Endothelial cell of umbilical vein (primary cell): ENCODE measurements around the gene ZBTB6. TPM values are rescaled to one million over a fixed set of nuclear protein-coding genes. Genes with fewer than 3 reads are reported as not detected.

ENCODE experiments used
- BruUV-seq: library from RNA; stranded (reverse); fragments of 400-500 nt; replicated peaks from 2 replicates; lab custom pipeline; 2021; lab: Mats Ljungman, UMichigan
- CTCF ChIA-PET: fragments of 300-600, 350-600 bp; sonication (Branson Sonifier 250); formaldehyde crosslinking; loops from one replicate; lab custom pipeline; 2021; ENCODE audit warnings: antibody characterized with exemption, inconsistent platforms; lab: Charles Lee
- POLR2A ChIA-PET: fragments of 300-600, 350-600 bp; sonication (Branson Sonifier 250); formaldehyde crosslinking; loops from one replicate; lab custom pipeline; 2021; ENCODE audit warnings: antibody characterized with exemption, inconsistent platforms; lab: Charles Lee
- DNase-seq: peaks from one replicate; pipeline ENCODE4 v3.0.0-alpha.2; 2011; ENCODE audit warnings: low read depth, low spot score
- FAIRE-seq: peaks from 2 replicates; lab custom pipeline; 2011; peaks lifted over from hg19 to GRCh38; lab: Jason Lieb, UNC
- H2AFZ ChIP-seq: 2 replicates; pipeline ENCODE4 v1.6.0; 2012; ENCODE audit warnings: low read depth, low read length, control low read depth, inconsistent platforms
- H3K27ac ChIP-seq: 2 replicates; pipeline ENCODE4 v1.5.1; 2011; ENCODE audit warnings: low read depth, mild to moderate bottlenecking, control low read depth, low read length, moderate library complexity; ENCODE audit not compliant: insufficient read depth
- H3K27me3 ChIP-seq, 2 experiments: 2 replicates each; pipeline versions ENCODE4 v1.6.0 to v1.6.1; 2011; ENCODE audit warnings: low read length in 2 of 2, mixed read lengths in 1 of 2; ENCODE audit not compliant: control insufficient read depth in 2 of 2, insufficient read depth in 2 of 2
- H3K36me3 ChIP-seq, 2 experiments: 2 replicates in 1 of 2; 3 replicates in 1 of 2; pipeline ENCODE4 v1.5.1; 2011; ENCODE audit warnings: low read length in 2 of 2, mild to moderate bottlenecking in 1 of 2, moderate library complexity in 1 of 2; ENCODE audit not compliant: control insufficient read depth in 2 of 2, insufficient read depth in 2 of 2; ENCODE audit errors: extremely low read depth in 1 of 2
- H3K4me1 ChIP-seq: 3 replicates; pipeline ENCODE4 v1.5.1; 2011; ENCODE audit warnings: mild to moderate bottlenecking, low read length; ENCODE audit not compliant: control insufficient read depth, insufficient read depth; ENCODE audit errors: extremely low read depth
- H3K4me2 ChIP-seq: 2 replicates; pipeline ENCODE4 v1.6.1; 2011; ENCODE audit warnings: low read length, control low read depth, mixed read lengths; ENCODE audit not compliant: insufficient read depth
- H3K4me3 ChIP-seq, 3 experiments: fragments of 200-600 bp in 1 of 3; sonication (generic), shearing (Covaris generic) in 1 of 3; replicated peaks in 1 of 3; 2 replicates each; pipeline ENCODE4 v1.5.1; 2011 to 2016; ENCODE audit warnings: control low read depth in 3 of 3, low read length in 3 of 3, mild to moderate bottlenecking in 2 of 3, inconsistent platforms in 1 of 3, low read depth in 1 of 3, moderate library complexity in 1 of 3; ENCODE audit not compliant: insufficient read depth in 1 of 3
- H3K79me2 ChIP-seq: 2 replicates; pipeline ENCODE4 v1.6.0; 2012; ENCODE audit warnings: low read length, inconsistent platforms; ENCODE audit not compliant: control insufficient read depth, insufficient read depth
- H3K9ac ChIP-seq: replicated peaks from 2 replicates; pipeline ENCODE3; 2011; ENCODE audit warnings: low read length, control low read depth; ENCODE audit not compliant: insufficient read depth; ENCODE audit errors: extremely low read depth
- H3K9me1 ChIP-seq: replicated peaks from 3 replicates; pipeline ENCODE4 v1.6.0; 2011; ENCODE audit warnings: mild to moderate bottlenecking, low read length; ENCODE audit not compliant: control insufficient read depth, insufficient read depth; ENCODE audit errors: extremely low read depth
- H3K9me3 ChIP-seq: replicated peaks from 2 replicates; pipeline ENCODE4 v1.5.1; 2012; ENCODE audit warnings: low read length, inconsistent platforms; ENCODE audit not compliant: control insufficient read depth, insufficient read depth
- H4K20me1 ChIP-seq: replicated peaks from 2 replicates; pipeline ENCODE3; 2011; ENCODE audit warnings: mild to moderate bottlenecking, low read length; ENCODE audit not compliant: control insufficient read depth, insufficient read depth; ENCODE audit errors: extremely low read depth
- CTCF ChIP-seq, 2 donors: IDR thresholded peaks; 1 replicate in 1 of 2; 2 replicates in 1 of 2; pipeline ENCODE4 v1.5.1; 2011; ENCODE audit warnings: low read length in 2 of 2, mild to moderate bottlenecking in 2 of 2, moderate library complexity in 2 of 2, control low read depth in 1 of 2, inconsistent platforms in 1 of 2, low read depth in 1 of 2; ENCODE audit not compliant: insufficient read depth in 1 of 2; ENCODE audit errors: extremely low read depth in 1 of 2
- EZH2 ChIP-seq: IDR thresholded peaks from 2 replicates; pipeline ENCODE4 v1.6.1; 2012; ENCODE audit warnings: borderline replicate concordance, low read depth, mild to moderate bottlenecking, moderate library complexity, low read length, inconsistent platforms; ENCODE audit not compliant: severe bottlenecking
- FOS ChIP-seq: IDR thresholded peaks from 2 replicates; pipeline ENCODE4 v1.6.1; 2011; ENCODE audit warnings: mild to moderate bottlenecking, low read length, moderate library complexity, borderline replicate concordance; ENCODE audit not compliant: insufficient read depth
- GATA2 ChIP-seq: IDR thresholded peaks from 2 replicates; pipeline ENCODE4 v1.7.0; 2011; ENCODE audit warnings: low read depth, mild to moderate bottlenecking, moderate library complexity, mixed read lengths, low read length; ENCODE audit not compliant: insufficient read length, insufficient read depth
- JUN ChIP-seq: IDR thresholded peaks from 2 replicates; pipeline ENCODE4 v1.6.1; 2011; ENCODE audit warnings: borderline replicate concordance, low read depth; ENCODE audit not compliant: insufficient read length, insufficient read depth
- MAX ChIP-seq: IDR thresholded peaks from 2 replicates; pipeline ENCODE4 v1.6.1; 2011; ENCODE audit not compliant: insufficient read depth, insufficient read length
- MYC ChIP-seq: IDR thresholded peaks from one replicate; pipeline ENCODE4 v1.6.1; 2011; ENCODE audit warnings: mild to moderate bottlenecking, low read depth, low read length
- POLR2A ChIP-seq: IDR thresholded peaks from 2 replicates; pipeline ENCODE4 v1.6.1; 2012; ENCODE audit warnings: low read depth, mild to moderate bottlenecking, control low read depth, low read length
- POLR2AphosphoS5 ChIP-seq: IDR thresholded peaks from 2 replicates; pipeline ENCODE4 v1.6.1; 2012; ENCODE audit warnings: low read depth, mild to moderate bottlenecking, control low read depth, low read length, moderate library complexity; ENCODE audit not compliant: insufficient read depth
- dilution Hi-C: fragments of 300-500 bp; cut with MboI; formaldehyde crosslinking; loops from one replicate; pipeline ENCODE4 v1.15.0; 2019; ENCODE audit warnings: low sequenced_read_pairs; ENCODE audit not compliant: extremely low pct_ligation_motif_present
- intact Hi-C: fragments of 100-400 bp; cut with micrococcal nuclease; formaldehyde crosslinking; loops from one replicate; pipeline ENCODE4 v1.10.0; 2022
- polyA plus RNA-seq, 4 experiments: library from polyadenylated mRNA; depleted of rRNA in 3 of 4; stranded (reverse) in 3 of 4; unstranded in 1 of 4; fragments of >200 nt; gene quantifications; 2 replicates each; pipeline versions ENCODE4 v1.2.1 to v1.2.3, GENCODE V29; 2011 to 2012; ENCODE audit warnings: missing spikeins in 1 of 4
- total RNA-seq: library from RNA; stranded (reverse); gene quantifications from 2 replicates; pipeline ENCODE4 v1.2.3, GENCODE V29; 2021

ZBTB6 gene
- total and polyA plus RNA-seq, 2 donors (not counting 3 experiments of a cell fraction or from before 2014, with no cell fraction given), result 1.6 to 5.5 TPM

GRCh38 chr9:122900791-122901190 lies 12.3 kb downstream of the ZBTB6 start:
- dilution Hi-C loops, result no loop called here
- no peaks in the 10 kb centered on the region for H3K9me3 ChIP-seq
- CTCF ChIA-PET, result interaction anchor here (0.7 to 2.1 kb wide), 8 partner anchors 13 to 449 kb away, joined by 3 to 19 read pairs (median 4); partner anchors contain the start of genes ZBTB26 and ZBTB6
- BruUV-seq, result no TSS peak
- peak overlapping the region in 2 of 3 experiments; percentile 23 to 51 for H3K4me3 ChIP-seq
- no peaks in the 10 kb centered on the region for H3K27me3 ChIP-seq
- peaks cover 21% of the 10 kb centered on the region for H3K4me1 ChIP-seq
- no peaks in the 10 kb centered on the region for H4K20me1 ChIP-seq
- H3K9ac ChIP-seq, result peak overlapping the region; percentile 51
- peak; percentile 15 for FAIRE-seq
- peaks cover 0 to 5% of the 10 kb centered on the region in 2 experiments for H3K36me3 ChIP-seq
- peak; percentile 61 for DNase-seq
- H3K27ac ChIP-seq, result peak overlapping the region; percentile 32
- H3K4me2 ChIP-seq, result peak overlapping the region; percentile 96
- no peak for TF ChIP-seq GATA2
- TF ChIP-seq FOS, result peak; percentile 7
- TF ChIP-seq POLR2A, result no peak
- TF ChIP-seq MAX, result no peak
- TF ChIP-seq EZH2, result no peak
- TF ChIP-seq JUN, result no peak
- POLR2A ChIA-PET, result interaction anchor here (0.7 kb wide), 1 partner anchor 43 kb away, joined by 5 read pairs; no protein-coding TSS in a partner anchor
- no peak overlapping the region for H2AFZ ChIP-seq
- peaks cover 85% of the 10 kb centered on the region for H3K79me2 ChIP-seq
- no peaks in the 10 kb centered on the region for H3K9me1 ChIP-seq
- intact Hi-C loops, result loop anchor here (5.0 kb wide), 1 partner anchor 452 kb away; no protein-coding TSS in a partner anchor

GRCh38 chr9:122897969-122898368 lies 15.2 kb downstream of the ZBTB6 start:
- BruUV-seq, result no TSS peak
- Histone ChIP-seq H3K4me3 (no peak overlapping the region), H3K4me2 (no peak overlapping the region), H3K27ac (no peak overlapping the region), H3K36me3 (peaks cover 5 to 10% of the 10 kb centered on the region in 2 experiments), H3K4me1 (peaks cover 21% of the 10 kb centered on the region), H3K27me3 (no peaks in the 10 kb centered on the region), H3K9me1 (no peaks in the 10 kb centered on the region), H4K20me1 (no peaks in the 10 kb centered on the region), H2AFZ (no peak overlapping the region), H3K9ac (no peak overlapping the region), H3K79me2 (peaks cover 85% of the 10 kb centered on the region), H3K9me3 (no peaks in the 10 kb centered on the region)
- dilution Hi-C loops, result no loop called here
- intact Hi-C loops, result no loop called here
- no peak for TF ChIP-seq GATA2
- TF ChIP-seq MAX, result no peak
- TF ChIP-seq FOS, result no peak
- TF ChIP-seq MYC, result no peak
- TF ChIP-seq JUN, result no peak
- TF ChIP-seq POLR2A, result no peak
- TF ChIP-seq POLR2AphosphoS5, result no peak
- TF ChIP-seq EZH2, result no peak
- TF ChIP-seq CTCF (IDR thresholded peaks at IDR 0.05; ENCODE audit: extremely low read depth in 1 of 2, insufficient read depth in 1 of 2, low read depth in 1 of 2, low read length in 2 of 2), result no peak
- FAIRE-seq (no peak), DNase-seq (no peak)
- ChIA-PET POLR2A (no interaction called here), CTCF (interaction anchor here (0.7 to 1.7 kb wide), 4 partner anchors 33 to 93 kb away, joined by 3 to 7 read pairs (median 3); partner anchors contain the start of gene ZBTB26)
